ENCODE data around the gene MAMSTR. TPM values are rescaled to one million over a fixed set of nuclear protein-coding genes. Genes with fewer than 3 reads are reported as not detected.

The MAMSTR gene
- total RNA-seq, 1 experiment from 2014 or later, result 0.16 TPM

GRCh38 chr19:48740164-48740972 lies 20.8 kb upstream of the MAMSTR start, which contains the start of gene RASIP1:
Gene RASIP1 (minus strand): TSS chr19:48740610. CDS start chr19:48740282, 328 bp downstream.
- Histone ChIP-seq H3K4me3 (peak within 1 kb of the TSS; percentile 37), H3K27me3 (replicated peaks) (peaks cover 6% of the 10 kb centered on the region), H3K27ac (no peak within 1 kb of the TSS), H3K4me1 (replicated peaks) (peaks cover 7% of the 10 kb centered on the region), H3K9me3 (replicated peaks) (0 out of 2 replicates have a peak, but pooled peaks cover 2% of the 10 kb centered on the region), H3K36me3 (no peaks in the 10 kb centered on the region)
- DNase-seq (ENCODE audit: low read depth in 1 of 2, low spot score in 2 of 2), result no peak

GRCh38 chr19:48739404-48740163 lies 20.1 kb upstream of the MAMSTR start:
- 0 out of 2 replicates have a peak, but pooled peaks cover 2% of the 10 kb centered on the region for H3K9me3 ChIP-seq (replicated peaks)
- peaks cover 7% of the 10 kb centered on the region for H3K4me1 ChIP-seq (replicated peaks)
- H3K36me3 ChIP-seq, result no peaks in the 10 kb centered on the region
- H3K27ac ChIP-seq, result no peak overlapping the region
- no peak for DNase-seq (ENCODE audit: low read depth in 1 of 2, low spot score in 2 of 2)
- H3K4me3 ChIP-seq, result peak overlapping the region; percentile 37
- peaks cover 6% of the 10 kb centered on the region for H3K27me3 ChIP-seq (replicated peaks)

DNA sequence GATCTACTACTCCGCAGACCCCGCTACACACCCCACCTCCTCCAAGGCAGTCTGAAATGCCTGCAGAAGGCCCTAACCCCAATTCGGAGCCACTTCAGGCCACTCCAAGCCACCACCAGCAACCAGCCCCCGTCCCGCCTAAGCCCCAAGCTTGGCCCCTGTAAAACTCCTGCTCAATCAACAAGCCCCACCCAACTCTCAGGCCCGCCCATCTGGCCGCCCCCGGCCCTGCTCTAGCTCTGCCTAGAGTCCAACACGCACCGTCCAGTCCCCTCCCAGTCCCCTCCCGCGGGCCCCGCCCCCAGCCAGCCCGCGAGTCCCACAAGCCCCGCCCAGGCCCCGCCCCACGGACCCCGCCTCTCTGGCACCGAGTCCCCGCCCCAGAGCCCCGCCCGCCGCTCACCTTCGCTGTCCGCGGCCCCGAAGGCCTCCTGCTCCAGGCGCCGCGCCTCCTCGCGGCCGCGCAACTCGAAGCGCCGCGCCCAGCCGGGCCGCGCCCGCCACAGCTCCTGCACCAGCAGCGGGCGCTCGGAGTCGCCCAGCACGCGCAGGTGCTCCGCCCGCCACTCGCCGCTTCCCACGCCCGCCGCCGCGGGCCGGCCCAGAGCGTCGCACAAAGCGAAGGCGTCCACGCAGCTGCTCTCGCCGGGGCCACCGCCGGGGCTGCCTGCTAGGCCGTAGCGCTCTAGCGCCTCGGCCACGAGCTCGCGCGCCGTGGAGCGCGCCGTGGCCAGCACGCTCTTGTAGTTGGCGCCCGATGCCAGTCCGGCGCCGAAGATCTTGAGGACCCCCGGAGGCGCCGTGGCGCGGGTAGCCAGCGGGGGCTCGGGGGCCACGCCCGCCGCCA lies 19.3 kb upstream of the MAMSTR start:
- peak; percentile 43 to 94 for DNase-seq (ENCODE audit: low read depth in 1 of 2, low spot score in 2 of 2)
- Histone ChIP-seq H3K27ac (no peak overlapping the region), H3K36me3 (no peaks in the 10 kb centered on the region), H3K4me3 (peak overlapping the region; percentile 37), H3K9me3 (replicated peaks) (0 out of 2 replicates have a peak, but pooled peaks cover 2% of the 10 kb centered on the region), H3K4me1 (replicated peaks) (peaks cover 7% of the 10 kb centered on the region), H3K27me3 (replicated peaks) (peaks cover 6% of the 10 kb centered on the region)

GRCh38 chr19:48737360-48737998 lies 18.0 kb upstream of the MAMSTR start:
- Histone ChIP-seq H3K4me1 (replicated peaks) (peaks cover 7% of the 10 kb centered on the region), H3K36me3 (no peaks in the 10 kb centered on the region), H3K4me3 (no peak overlapping the region), H3K27me3 (replicated peaks) (peaks cover 6% of the 10 kb centered on the region), H3K9me3 (replicated peaks) (0 out of 2 replicates have a peak, but pooled peaks cover 2% of the 10 kb centered on the region), H3K27ac (no peak overlapping the region)
- DNase-seq (ENCODE audit: low read depth in 1 of 2, low spot score in 2 of 2), result no peak

GRCh38 chr19:48735031-48735615 lies 15.6 kb upstream of the MAMSTR start:
- peaks cover 6% of the 10 kb centered on the region for H3K27me3 ChIP-seq (replicated peaks)
- no peaks in the 10 kb centered on the region for H3K36me3 ChIP-seq
- DNase-seq (ENCODE audit: low read depth in 1 of 2, low spot score in 2 of 2), result no peak
- H3K9me3 ChIP-seq (replicated peaks), result 0 out of 2 replicates have a peak, but pooled peaks cover 2% of the 10 kb centered on the region
- no peak overlapping the region for H3K4me3 ChIP-seq
- no peak overlapping the region for H3K27ac ChIP-seq
- H3K4me1 ChIP-seq (replicated peaks), result peaks cover 7% of the 10 kb centered on the region

DNA sequence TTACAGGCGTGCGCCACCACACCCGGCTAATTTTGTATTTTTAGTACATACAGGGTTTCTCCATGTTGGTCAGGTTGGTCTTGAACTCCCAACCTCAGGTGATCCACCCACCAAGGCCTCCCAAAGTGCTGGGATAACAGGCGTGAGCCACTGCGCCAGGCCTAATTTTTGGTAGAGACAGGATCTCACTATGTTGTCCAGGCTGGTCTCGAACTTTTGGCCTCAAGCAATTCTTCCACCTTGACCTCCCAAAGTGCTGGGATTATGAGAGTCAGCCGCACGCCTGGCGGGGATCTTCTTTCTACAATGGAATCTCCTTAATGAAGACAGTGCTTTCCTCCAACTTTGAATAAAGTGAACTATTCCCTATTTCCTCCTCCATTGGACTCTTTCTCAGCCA lies 15.1 kb upstream of the MAMSTR start:
- H3K27ac ChIP-seq, result no peak overlapping the region
- no peak for DNase-seq (ENCODE audit: low read depth in 1 of 2, low spot score in 2 of 2)
- H3K36me3 ChIP-seq, result no peaks in the 10 kb centered on the region
- 0 out of 2 replicates have a peak, but pooled peaks cover 2% of the 10 kb centered on the region for H3K9me3 ChIP-seq (replicated peaks)
- H3K4me1 ChIP-seq (replicated peaks), result peaks cover 7% of the 10 kb centered on the region
- H3K27me3 ChIP-seq (replicated peaks), result peaks cover 6% of the 10 kb centered on the region; the same call in 1 of the 2 replicates
- no peak overlapping the region for H3K4me3 ChIP-seq

- Histone ChIP-seq H3K27me3 (replicated peaks) (no peaks in the 10 kb centered on the region), H3K27ac (no peak overlapping the region), H3K9me3 (replicated peaks) (0 out of 2 replicates have a peak, but pooled peaks cover 5% of the 10 kb centered on the region), H3K4me3 (no peak overlapping the region), H3K36me3 (no peaks in the 10 kb centered on the region), H3K4me1 (replicated peaks) (no peaks in the 10 kb centered on the region)
- DNase-seq (ENCODE audit: low read depth in 1 of 2, low spot score in 2 of 2), result no peak
These were observed 11.9 kb upstream of the MAMSTR start for GRCh38 chr19:48731452-48731851.

GRCh38 chr19:48728911-48729664 lies 9.6 kb upstream of the MAMSTR start:
- no peak overlapping the region for H3K27ac ChIP-seq
- no peak overlapping the region for H3K4me3 ChIP-seq
- no peak for DNase-seq (ENCODE audit: low read depth in 1 of 2, low spot score in 2 of 2)
- peaks cover 13% of the 10 kb centered on the region for H3K4me1 ChIP-seq (replicated peaks)
- no peaks in the 10 kb centered on the region for H3K27me3 ChIP-seq (replicated peaks)
- 0 out of 2 replicates have a peak, but pooled peaks cover 5% of the 10 kb centered on the region for H3K9me3 ChIP-seq (replicated peaks)
- H3K36me3 ChIP-seq, result no peaks in the 10 kb centered on the region

DNA sequence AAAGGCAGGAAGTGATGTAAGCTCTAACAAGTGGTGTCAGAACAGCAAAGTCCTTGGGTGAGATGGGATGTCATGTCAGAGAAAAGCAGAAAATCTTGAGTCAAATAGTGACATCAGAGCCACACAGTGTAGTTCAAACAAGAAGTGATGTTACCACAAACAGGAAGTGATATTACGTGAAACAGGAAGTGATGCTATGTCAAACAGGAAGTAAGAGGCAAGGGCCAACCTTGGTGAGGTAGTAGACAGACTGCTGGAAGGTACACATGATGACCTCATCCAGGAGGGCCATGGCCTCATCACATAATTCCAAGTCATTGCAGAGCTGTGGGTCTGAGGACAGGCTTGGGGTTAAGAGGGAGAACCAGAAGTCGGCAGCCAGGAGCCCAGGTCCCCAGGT lies 7.0 kb upstream of the MAMSTR start:
- H3K9me3 ChIP-seq (replicated peaks), result 0 out of 2 replicates have a peak, but pooled peaks cover 5% of the 10 kb centered on the region
- H3K27ac ChIP-seq, result no peak overlapping the region
- no peaks in the 10 kb centered on the region for H3K36me3 ChIP-seq
- no peak for DNase-seq (ENCODE audit: low read depth in 1 of 2, low spot score in 2 of 2)
- H3K27me3 ChIP-seq (replicated peaks), result no peaks in the 10 kb centered on the region
- no peak overlapping the region for H3K4me3 ChIP-seq
- peaks cover 13% of the 10 kb centered on the region for H3K4me1 ChIP-seq (replicated peaks)

- DNase-seq (ENCODE audit: low read depth in 1 of 2, low spot score in 2 of 2), result peak; percentile 90 to 94
- Histone ChIP-seq H3K27me3 (replicated peaks) (no peaks in the 10 kb centered on the region), H3K4me1 (replicated peaks) (peaks cover 22% of the 10 kb centered on the region), H3K27ac (peak overlapping the region; percentile 88), H3K4me3 (no peak overlapping the region), H3K36me3 (no peaks in the 10 kb centered on the region), H3K9me3 (replicated peaks) (0 out of 2 replicates have a peak, but pooled peaks cover 5% of the 10 kb centered on the region)
These were observed 5.5 kb upstream of the MAMSTR start for GRCh38 chr19:48724796-48725753.

DNA sequence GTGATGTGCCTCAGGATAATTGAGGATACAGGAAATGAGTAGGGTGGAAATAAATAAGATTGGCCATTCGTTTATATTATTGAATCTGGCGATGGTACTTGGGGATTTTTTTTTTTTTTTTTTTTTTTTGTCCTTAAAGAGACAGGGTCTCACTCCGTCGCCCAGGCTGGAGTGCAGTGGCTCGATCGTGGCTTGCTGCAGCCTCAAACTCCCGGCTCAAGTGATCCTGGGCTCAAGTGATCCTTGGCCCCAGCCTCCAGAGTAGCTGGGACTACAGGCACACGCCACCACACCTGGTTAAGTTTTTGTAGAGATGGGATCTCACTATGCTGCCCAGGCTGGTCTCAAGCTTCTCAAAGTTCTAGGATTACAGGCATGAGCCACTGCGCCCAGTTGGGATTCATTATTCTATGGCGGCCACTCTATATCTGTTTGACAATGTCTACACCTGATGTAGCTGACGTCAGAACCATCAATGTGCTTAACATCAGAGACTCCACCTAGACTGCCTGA lies 2.7 kb upstream of the MAMSTR start:
- no peak overlapping the region for H3K27ac ChIP-seq
- peaks cover 22% of the 10 kb centered on the region for H3K4me1 ChIP-seq (replicated peaks)
- no peak for DNase-seq (ENCODE audit: low read depth in 1 of 2, low spot score in 2 of 2)
- 0 out of 2 replicates have a peak, but pooled peaks cover 5% of the 10 kb centered on the region for H3K9me3 ChIP-seq (replicated peaks)
- H3K36me3 ChIP-seq, result no peaks in the 10 kb centered on the region
- no peak overlapping the region for H3K4me3 ChIP-seq
- H3K27me3 ChIP-seq (replicated peaks), result no peaks in the 10 kb centered on the region
